Bone marrow (tissue), 2 donors: ENCODE measurements around the gene SNN.
A peak's percentile ranks its signal among the peaks of the same experiment; 100 is the strongest.

Experiments
- DNase-seq, 2 donors: peaks; one replicate each; lab custom pipeline; 2025; lab: John Stamatoyannopoulos, UW

The SNN gene

GRCh38 chr16:11667824-11668622 is at the start of gene SNN:
Gene SNN, plus strand, starts transcription at chr16:11668455. Its CDS starts 7,605 bp downstream, at chr16:11676060.
- peak; percentile 36 to 44 for DNase-seq

- DNase-seq: peak in 1 of 2 donors; percentile 45
These were observed 48.9 kb upstream of the SNN start for GRCh38 chr16:11619327-11619851.

- no peak for DNase-seq
These were observed 47.8 kb upstream of the SNN start for GRCh38 chr16:11620243-11621003.

- no peak for DNase-seq
These were observed 46.7 kb upstream of the SNN start for GRCh38 chr16:11621539-11621919.

GRCh38 chr16:11621920-11622651 is 46.2 kb upstream of the SNN start:
- DNase-seq: peak in 1 of 2 donors; percentile 81

- no peak for DNase-seq
These were observed 44.0 kb upstream of the SNN start for GRCh38 chr16:11624205-11624604.

GRCh38 chr16:11624636-11625607 is 43.3 kb upstream of the SNN start:
- DNase-seq: peak; percentile 10 to 13

- no peak for DNase-seq
These were observed 42.5 kb upstream of the SNN start for GRCh38 chr16:11625769-11626168.

GRCh38 chr16:11626657-11627291 is 41.5 kb upstream of the SNN start:
- no peak for DNase-seq

- DNase-seq: no peak
These were observed 41.0 kb upstream of the SNN start for GRCh38 chr16:11627292-11627663.

- DNase-seq: no peak
These were observed 40.3 kb upstream of the SNN start for GRCh38 chr16:11627822-11628457.

- DNase-seq: peak; percentile 9 to 95
These were observed 38.9 kb upstream of the SNN start for GRCh38 chr16:11629071-11630030.

GRCh38 chr16:11630046-11630767 is 38.0 kb upstream of the SNN start:
- DNase-seq: no peak

GRCh38 chr16:11630768-11631056 is 37.5 kb upstream of the SNN start:
- DNase-seq: no peak

- DNase-seq: no peak
These were observed 37.0 kb upstream of the SNN start for GRCh38 chr16:11631214-11631613.

GRCh38 chr16:11632455-11632939 is 35.8 kb upstream of the SNN start:
- DNase-seq: no peak

- no peak for DNase-seq
These were observed 35.1 kb upstream of the SNN start for GRCh38 chr16:11633113-11633512.

GRCh38 chr16:11634312-11634711 is 33.9 kb upstream of the SNN start:
- peak in 1 of 2 donors; percentile 23 for DNase-seq
